Kidney (tissue), 14 donors: ENCODE data around the gene RNH1. TPM values are rescaled to one million over a fixed set of nuclear protein-coding genes. Genes with fewer than 3 reads are reported as not detected.

Source experiments
- DNase-seq, 5 donors: peaks; one replicate each; pipeline ENCODE4 v3.0.0-alpha.2; 2013 to 2020
- FAIRE-seq: peaks from 2 replicates; lab custom pipeline; 2012; peaks lifted over from hg19 to GRCh38; lab: Jason Lieb, UNC
- H3K27ac ChIP-seq, 2 donors: one replicate each; pipeline ENCODE4 v1.7.0; 2013; ENCODE audit warnings: low read depth in 2 of 2, low read length in 2 of 2, inconsistent platforms in 1 of 2
- H3K27me3 ChIP-seq: one replicate; pipeline ENCODE4 v1.7.1; 2013; ENCODE audit warnings: low read length, inconsistent platforms; ENCODE audit not compliant: control insufficient read depth, insufficient read depth
- H3K36me3 ChIP-seq, 3 donors: one replicate each; pipeline versions ENCODE4 v1.7.0 to v1.7.1; 2013; ENCODE audit warnings: low read length in 3 of 3, control low read depth in 1 of 3, inconsistent platforms in 1 of 3; ENCODE audit not compliant: insufficient read depth in 3 of 3, control insufficient read depth in 2 of 3
- H3K4me1 ChIP-seq, 3 donors: one replicate each; pipeline versions ENCODE4 v1.7.0 to v1.7.1; 2013; ENCODE audit warnings: low read length in 3 of 3, inconsistent platforms in 1 of 3, low read depth in 1 of 3; ENCODE audit not compliant: control insufficient read depth in 2 of 3, insufficient read depth in 2 of 3
- H3K4me3 ChIP-seq, 3 donors: one replicate each; pipeline versions ENCODE4 v1.7.0 to v1.8.1; 2013; ENCODE audit warnings: low read length in 3 of 3, control low read depth in 1 of 3, inconsistent platforms in 1 of 3
- H3K9ac ChIP-seq, 3 donors: one replicate each; pipeline versions ENCODE4 v1.7.0 to v1.7.1; 2013; ENCODE audit warnings: low read length in 3 of 3, control low read depth in 1 of 3, inconsistent platforms in 1 of 3
- H3K9me3 ChIP-seq, 3 donors: one replicate each; pipeline versions ENCODE4 v1.7.0 to v1.7.1; 2013; ENCODE audit warnings: low read length in 3 of 3, control low read depth in 1 of 3, inconsistent platforms in 1 of 3; ENCODE audit not compliant: control insufficient read depth in 2 of 3, insufficient read depth in 1 of 3
- CTCF ChIP-seq: IDR thresholded peaks from 3 replicates; pipeline ENCODE4 v1.5.1; 2012; ENCODE audit warnings: mild to moderate bottlenecking, moderate library complexity, borderline replicate concordance; ENCODE audit not compliant: insufficient read depth; ENCODE audit errors: extremely low read depth
- intact Hi-C: fragments of 100-400 bp; cut with DNase I; formaldehyde crosslinking; loops from one replicate; pipeline ENCODE4 v1.11.1; 2022
- polyA plus RNA-seq: library from polyadenylated mRNA; stranded (reverse); fragments of 350-450 nt; fragmentation: Illumina TruSeq; extraction: RNeasy Lipid Tissue Mini Kit (QIAGEN cat#74804); gene quantifications from one replicate; pipeline ENCODE4 v1.2.3, GENCODE V29; 2014; ENCODE audit warnings: low read depth, low replicate concordance; ENCODE audit not compliant: insufficient read depth
- total RNA-seq: library from RNA; stranded (reverse); fragmentation: NEBNext Ultra II Directional; extraction: Animal tissue kit (Norgen Biotek cat#: 25700); gene quantifications from one replicate; pipeline ENCODE4 v1.2.1, GENCODE V29; 2021
- donor health status: control.
- donor health status: control.
- donor health status: control.
- donor health status: control.
- donor health status: control.
- donor health status: DM: yes; HTN: yes; CAD: no.
- donor health status: Normal renal cell carcinoma (clear cell type).

Gene RNH1
- total and polyA plus RNA-seq, 2 donors from 2014 or later: 171 to 191 TPM

GRCh38 chr11:447923-448731, 58.9 kb downstream of the RNH1 start:
- peak; percentile 79 for TF ChIP-seq CTCF
- peak; percentile 94 to 98 (median 97) for DNase-seq
- Histone ChIP-seq H3K27ac (peak overlapping the region; percentile 98 to 99), H3K9me3 (no peaks in the 10 kb centered on the region), H3K36me3 (no peaks in the 10 kb centered on the region), H3K9ac (peak overlapping the region; percentile 40 to 82 (median 81)), H3K4me3 (peak overlapping the region; percentile 69 to 82 (median 71)), H3K27me3 (no peaks in the 10 kb centered on the region), H3K4me1 (peaks cover 0 to 23% (median 0%) of the 10 kb centered on the region in 3 donors)
- intact Hi-C loops: no loop called here
- FAIRE-seq: no peak

GRCh38 chr11:446891-447290, 60.2 kb downstream of the RNH1 start:
- no peaks in the 10 kb centered on the region for H3K9me3 ChIP-seq
- peak overlapping the region in 1 of 3 donors; percentile 3 for H3K4me3 ChIP-seq
- FAIRE-seq (no peak), DNase-seq (peak in 2 of 5 donors; percentile 68 to 82)
- intact Hi-C loops: no loop called here
- peak overlapping the region in 1 of 2 donors; percentile 76 for H3K27ac ChIP-seq
- H3K4me1 ChIP-seq: peaks cover 0 to 23% (median 0%) of the 10 kb centered on the region in 3 donors
- no peaks in the 10 kb centered on the region for H3K27me3 ChIP-seq
- H3K36me3 ChIP-seq: no peaks in the 10 kb centered on the region
- no peak for TF ChIP-seq CTCF
- H3K9ac ChIP-seq: no peak overlapping the region

GRCh38 chr11:445765-446588, 61.1 kb downstream of the RNH1 start:
- FAIRE-seq: no peak
- intact Hi-C loops: no loop called here
- no peak for TF ChIP-seq CTCF
- peaks cover 0 to 17% (median 0%) of the 10 kb centered on the region in 3 donors for H3K4me1 ChIP-seq
- peak overlapping the region in 1 of 2 donors; percentile 76 for H3K27ac ChIP-seq
- peak overlapping the region in 1 of 3 donors; percentile 3 for H3K4me3 ChIP-seq
- H3K36me3 ChIP-seq: no peaks in the 10 kb centered on the region
- no peak overlapping the region for H3K9ac ChIP-seq
- no peaks in the 10 kb centered on the region for H3K27me3 ChIP-seq
- DNase-seq: peak in 4 of 5 donors; percentile 27 to 77 (median 56)
- H3K9me3 ChIP-seq: no peaks in the 10 kb centered on the region

Other genes with a start within 250 kb of the RNH1 start
- 1.6 TPM for gene NLRP6, start 228.8 kb downstream of the RNH1 start, total RNA-seq
- 0.32 TPM for gene NLRP6, start 228.8 kb downstream of the RNH1 start, polyA plus RNA-seq
- gene PGGHG, start 218.1 kb downstream of the RNH1 start, total RNA-seq: 64.1 TPM
- 16.1 TPM for gene PGGHG, start 218.1 kb downstream of the RNH1 start, polyA plus RNA-seq
- not detected for gene IFITM5, start 207.7 kb downstream of the RNH1 start, total RNA-seq
- not detected for gene IFITM5, start 207.7 kb downstream of the RNH1 start, polyA plus RNA-seq
- gene IFITM2, start 199.4 kb downstream of the RNH1 start, total RNA-seq: 1,111 TPM
- gene IFITM2, start 199.4 kb downstream of the RNH1 start, polyA plus RNA-seq: 814 TPM
- 440 TPM for gene IFITM1, start 193.2 kb downstream of the RNH1 start, total RNA-seq
- gene IFITM1, start 193.2 kb downstream of the RNH1 start, polyA plus RNA-seq: 248 TPM
- 1,286 TPM for gene IFITM3, start 186.4 kb downstream of the RNH1 start, total RNA-seq
- 1,281 TPM for gene IFITM3, start 186.4 kb downstream of the RNH1 start, polyA plus RNA-seq
- gene B4GALNT4, start 137.7 kb downstream of the RNH1 start, total RNA-seq: 1.4 TPM
- 0.82 TPM for gene B4GALNT4, start 137.7 kb downstream of the RNH1 start, polyA plus RNA-seq
- gene PKP3, start 113.0 kb downstream of the RNH1 start, total RNA-seq: 3.6 TPM
- 1.9 TPM for gene PKP3, start 113.0 kb downstream of the RNH1 start, polyA plus RNA-seq
- 89.1 TPM for gene SIGIRR, start 92.2 kb downstream of the RNH1 start, total RNA-seq
- gene SIGIRR, start 92.2 kb downstream of the RNH1 start, polyA plus RNA-seq: 181 TPM
- gene ANO9, start 65.2 kb downstream of the RNH1 start, total RNA-seq: 21.8 TPM
- gene ANO9, start 65.2 kb downstream of the RNH1 start, polyA plus RNA-seq: 11.3 TPM
- gene PTDSS2, start 57.0 kb downstream of the RNH1 start, total RNA-seq: 28.5 TPM
- gene PTDSS2, start 57.0 kb downstream of the RNH1 start, polyA plus RNA-seq: 37.7 TPM
- gene HRAS, start 28.3 kb upstream of the RNH1 start, total RNA-seq: 66.1 TPM
- gene HRAS, start 28.3 kb upstream of the RNH1 start, polyA plus RNA-seq: 100 TPM
- gene LRRC56, start 30.3 kb upstream of the RNH1 start, total RNA-seq: 7.7 TPM
- 1.2 TPM for gene LRRC56, start 30.3 kb upstream of the RNH1 start, polyA plus RNA-seq
- 8.0 TPM for gene LMNTD2, start 53.5 kb upstream of the RNH1 start, total RNA-seq
- gene LMNTD2, start 53.5 kb upstream of the RNH1 start, polyA plus RNA-seq: 6.2 TPM
- gene RASSF7, start 53.7 kb upstream of the RNH1 start, total RNA-seq: 106 TPM
- 108 TPM for gene RASSF7, start 53.7 kb upstream of the RNH1 start, polyA plus RNA-seq
- gene PHRF1, start 69.2 kb upstream of the RNH1 start, total RNA-seq: 30.9 TPM
- 7.5 TPM for gene PHRF1, start 69.2 kb upstream of the RNH1 start, polyA plus RNA-seq
- gene IRF7, start 108.7 kb upstream of the RNH1 start, total RNA-seq: 36.7 TPM
- gene IRF7, start 108.7 kb upstream of the RNH1 start, polyA plus RNA-seq: 21.5 TPM
- 7.0 TPM for gene CDHR5, start 117.7 kb upstream of the RNH1 start, total RNA-seq
- 45.6 TPM for gene CDHR5, start 117.7 kb upstream of the RNH1 start, polyA plus RNA-seq
- gene SCT, start 119.9 kb upstream of the RNH1 start, total RNA-seq: not detected
- gene SCT, start 119.9 kb upstream of the RNH1 start, polyA plus RNA-seq: not detected
- gene DRD4, start 130.0 kb upstream of the RNH1 start, total RNA-seq: 1.1 TPM
- 0.47 TPM for gene DRD4, start 130.0 kb upstream of the RNH1 start, polyA plus RNA-seq
- gene DEAF1, start 188.0 kb upstream of the RNH1 start, total RNA-seq: 54.5 TPM
- 30.2 TPM for gene DEAF1, start 188.0 kb upstream of the RNH1 start, polyA plus RNA-seq
- gene TMEM80, start 188.6 kb upstream of the RNH1 start, total RNA-seq: 38.6 TPM
- 36.2 TPM for gene TMEM80, start 188.6 kb upstream of the RNH1 start, polyA plus RNA-seq
- gene EPS8L2, start 199.0 kb upstream of the RNH1 start, total RNA-seq: 287 TPM
- 199 TPM for gene EPS8L2, start 199.0 kb upstream of the RNH1 start, polyA plus RNA-seq
- 175 TPM for gene TALDO1, start 240.2 kb upstream of the RNH1 start, total RNA-seq
- 312 TPM for gene TALDO1, start 240.2 kb upstream of the RNH1 start, polyA plus RNA-seq